Coronary artery (tissue), 2 donors: ENCODE data around the gene BEAN1.

Experiments used
- DNase-seq: peaks from one replicate; pipeline ENCODE4 v3.0.0-alpha.2; 2017; ENCODE audit warnings: low spot score
- H3K27ac ChIP-seq, 2 donors: fragments of 200-600 bp; sonication (generic); one replicate each; pipeline ENCODE4 v1.5.1; 2016 to 2019
- H3K4me3 ChIP-seq: fragments of 200-600 bp; sonication (generic); 2 replicates; pipeline ENCODE4 v1.5.1; 2016; ENCODE audit warnings: mild to moderate bottlenecking, moderate library complexity
- CTCF ChIP-seq: fragments of 200-600 bp; sonication (generic); IDR thresholded peaks from one replicate; pipeline ENCODE4 v1.5.1; 2019; ENCODE audit warnings: antibody characterized with exemption

Gene BEAN1

GRCh38 chr16:66474750-66475199 is 47.7 kb downstream of the BEAN1 start:
- DNase-seq = no peak
- Histone ChIP-seq H3K4me3 (no peak overlapping the region), H3K27ac (no peak overlapping the region)
- no peak for TF ChIP-seq CTCF

DNA sequence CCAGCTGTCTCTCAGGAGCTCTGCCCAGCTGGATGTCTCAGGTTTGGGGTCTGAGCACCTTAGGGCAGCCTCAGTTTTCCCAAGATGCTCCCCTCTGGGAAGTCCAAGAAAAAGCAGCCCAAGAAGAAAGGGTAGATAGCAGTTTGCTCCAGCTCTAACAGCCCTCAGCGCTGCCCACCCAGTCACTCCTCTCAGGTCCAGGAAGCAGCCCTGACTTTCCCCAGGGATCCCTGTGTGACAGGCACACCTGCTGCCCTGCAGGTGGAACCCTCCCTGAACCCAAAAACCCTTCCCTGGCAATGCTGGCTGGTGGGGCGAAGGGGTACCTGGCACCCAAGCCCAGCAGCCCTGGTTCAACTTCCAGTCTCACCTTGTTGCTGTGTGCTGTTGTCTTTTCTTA is 48.1 kb downstream of the BEAN1 start:
- TF ChIP-seq CTCF = no peak

DNA sequence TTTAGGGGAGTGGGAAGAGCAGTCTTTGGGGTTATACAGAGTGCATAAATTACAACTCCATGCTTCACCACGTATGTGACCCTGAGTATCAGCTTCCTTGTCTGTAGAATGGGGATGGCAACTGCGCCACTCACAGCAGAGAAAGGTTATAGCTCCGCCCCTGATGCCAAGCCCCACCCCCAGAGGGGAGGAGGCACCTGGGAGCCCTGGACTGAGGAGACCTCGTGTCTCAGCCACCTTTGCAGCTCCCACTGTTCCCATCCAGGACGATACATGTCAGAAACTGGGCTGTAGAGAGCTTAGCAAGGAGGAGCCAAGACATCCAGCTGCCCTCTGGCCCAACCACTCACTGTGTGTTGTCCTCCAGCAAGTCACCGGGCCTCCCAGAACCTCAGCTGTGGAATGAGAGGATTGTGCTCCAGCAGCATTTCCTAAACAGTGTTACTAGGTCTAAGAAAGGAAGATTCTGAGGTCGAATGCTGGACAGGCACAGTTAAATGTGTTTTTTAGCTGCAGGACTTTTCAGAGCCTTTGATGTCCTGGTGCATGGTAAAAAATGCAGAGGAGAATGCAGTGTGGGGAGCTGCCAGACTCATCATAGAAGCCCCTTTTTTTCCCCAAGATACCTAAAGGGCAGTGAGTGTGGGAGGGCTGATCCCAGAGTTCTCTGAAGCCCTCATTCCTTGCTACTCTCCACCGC is 49.4 kb downstream of the BEAN1 start:
- no peak for TF ChIP-seq CTCF
- DNase-seq = peak; percentile 54

More for the DNA sequence above, 48.1 kb downstream of the BEAN1 start:
- peak; percentile 69 for DNase-seq
- Histone ChIP-seq H3K27ac (no peak overlapping the region), H3K4me3 (no peak overlapping the region)

GRCh38 chr16:66477028-66477515 is 50.0 kb downstream of the BEAN1 start:
- no peak for TF ChIP-seq CTCF
- no peak overlapping the region for H3K27ac ChIP-seq
- peak; percentile 58 for DNase-seq

More for the DNA sequence above, 49.4 kb downstream of the BEAN1 start:
- H3K27ac ChIP-seq = no peak overlapping the region
- H3K4me3 ChIP-seq = no peak overlapping the region

DNA sequence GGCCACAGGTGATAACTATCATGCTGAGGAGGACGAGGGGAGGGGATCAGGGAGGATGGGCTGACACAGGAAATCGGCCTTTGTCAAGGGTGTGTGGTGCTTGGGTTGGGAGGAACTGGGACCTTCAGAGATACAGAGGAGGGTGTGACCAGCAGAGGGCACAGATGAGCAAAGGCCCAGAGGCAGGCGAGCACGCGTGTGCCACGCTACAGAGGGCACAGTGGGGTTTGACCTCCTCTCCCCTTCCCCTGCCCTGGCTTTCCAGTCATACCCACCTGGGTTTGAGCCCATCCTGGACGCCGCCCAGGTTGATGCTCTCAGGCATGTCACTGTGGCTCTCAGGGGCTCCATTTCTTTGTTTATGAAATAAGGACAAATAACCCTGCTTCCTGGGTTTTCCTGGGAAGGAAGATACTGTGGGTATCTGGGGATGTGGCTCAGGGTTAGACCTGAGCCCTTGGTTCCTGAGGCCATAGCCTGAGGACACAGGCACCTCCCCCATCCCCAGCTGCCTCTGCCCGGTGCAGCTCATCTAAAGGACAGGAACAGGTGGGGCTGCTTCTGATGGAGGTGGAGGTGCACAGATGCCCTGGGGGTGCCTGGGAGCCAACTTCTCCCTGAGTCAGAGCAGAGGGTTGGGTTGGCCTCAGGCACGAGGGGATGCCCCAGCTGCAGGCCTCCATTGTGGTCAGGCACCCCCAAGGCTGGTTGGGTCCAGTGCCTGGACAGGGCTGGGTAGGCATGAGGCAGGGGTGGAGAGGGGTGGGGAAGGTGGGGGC is 51.8 kb downstream of the BEAN1 start:
- DNase-seq = peak; percentile 77
- H3K27ac ChIP-seq = no peak overlapping the region
- TF ChIP-seq CTCF = peak; percentile 72
- no peak overlapping the region for H3K4me3 ChIP-seq

More at GRCh38 chr16:66477028-66477515, 50.0 kb downstream of the BEAN1 start:
- H3K4me3 ChIP-seq = no peak overlapping the region

DNA sequence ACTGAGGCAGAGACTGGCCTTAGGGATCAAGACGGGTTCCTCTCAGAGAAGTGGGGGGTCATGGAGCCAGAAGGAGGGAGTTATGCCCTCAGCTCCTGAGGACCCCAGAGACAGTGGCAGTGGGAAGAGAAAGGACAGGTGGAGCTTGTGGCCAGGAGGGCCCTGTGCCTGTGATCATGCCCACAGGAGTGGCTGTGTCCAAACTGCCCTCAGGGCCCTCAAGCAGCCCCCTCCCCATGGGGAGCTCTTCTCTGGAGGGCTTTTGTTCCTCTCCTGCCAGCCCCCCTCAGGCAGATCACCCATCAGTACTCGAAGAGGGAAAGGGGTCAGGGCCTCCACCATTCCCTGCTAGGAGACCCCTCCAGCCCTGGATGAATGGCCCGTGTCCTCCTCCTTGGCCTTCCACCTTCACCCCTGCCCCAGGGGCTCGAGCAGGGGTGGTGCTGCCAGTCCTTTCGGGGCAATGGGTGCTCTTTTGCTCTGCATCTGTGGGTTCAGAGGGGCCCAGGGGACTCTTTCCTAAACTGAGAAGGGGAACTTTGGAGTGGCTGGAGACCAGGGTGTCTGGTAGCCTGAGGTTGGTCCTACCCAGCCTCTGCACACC is 52.7 kb downstream of the BEAN1 start:
- no peak for DNase-seq
- TF ChIP-seq CTCF = no peak

More for the DNA sequence above, 52.7 kb downstream of the BEAN1 start:
- Histone ChIP-seq H3K27ac (no peak overlapping the region), H3K4me3 (no peak overlapping the region)
